GM19395 (cell line): ENCODE measurements around the gene ZNF891.

Experiments
- ATAC-seq: cut with Tn5 transposase; IDR thresholded peaks from one replicate; pipeline ENCODE4 v1.9.1; 2021; ENCODE audit warnings: mild to moderate bottlenecking, moderate library complexity; ENCODE audit not compliant: unreplicated experiment

The ZNF891 gene

GRCh38 chr12:133063556-133063955 is 66.5 kb downstream of the ZNF891 start:
- no peak for ATAC-seq

DNA sequence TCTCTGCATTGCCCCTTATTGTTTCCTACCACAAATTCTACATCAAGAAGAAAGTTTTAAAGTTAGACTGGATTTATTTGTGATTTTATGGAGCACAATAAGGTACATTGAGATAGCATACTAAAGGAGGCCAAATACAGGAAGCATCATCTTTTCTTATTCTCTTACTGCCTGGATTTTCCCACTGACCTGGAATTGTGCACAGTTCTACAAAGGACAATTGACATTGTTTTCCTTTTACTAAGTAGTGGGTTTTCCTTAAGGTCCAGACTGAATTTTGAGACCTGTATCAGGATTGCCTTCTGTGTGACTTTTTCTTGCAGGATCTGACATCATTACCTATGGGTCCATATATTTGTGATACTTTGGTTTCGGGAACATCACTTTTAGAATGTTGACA is 68.1 kb downstream of the ZNF891 start:
- ATAC-seq, result no peak

- ATAC-seq, result no peak
These were observed 71.6 kb downstream of the ZNF891 start for GRCh38 chr12:133058203-133059113.

GRCh38 chr12:133057446-133057845 is 72.6 kb downstream of the ZNF891 start:
- no peak for ATAC-seq
